ENCODE data around the gene CDC27.
"Not testable (repeated sequence)": the region's sequence is repeated elsewhere in the genome, so short reads cannot be mapped to it uniquely, and the experiment has no call there.

CDC27 gene, protein sequence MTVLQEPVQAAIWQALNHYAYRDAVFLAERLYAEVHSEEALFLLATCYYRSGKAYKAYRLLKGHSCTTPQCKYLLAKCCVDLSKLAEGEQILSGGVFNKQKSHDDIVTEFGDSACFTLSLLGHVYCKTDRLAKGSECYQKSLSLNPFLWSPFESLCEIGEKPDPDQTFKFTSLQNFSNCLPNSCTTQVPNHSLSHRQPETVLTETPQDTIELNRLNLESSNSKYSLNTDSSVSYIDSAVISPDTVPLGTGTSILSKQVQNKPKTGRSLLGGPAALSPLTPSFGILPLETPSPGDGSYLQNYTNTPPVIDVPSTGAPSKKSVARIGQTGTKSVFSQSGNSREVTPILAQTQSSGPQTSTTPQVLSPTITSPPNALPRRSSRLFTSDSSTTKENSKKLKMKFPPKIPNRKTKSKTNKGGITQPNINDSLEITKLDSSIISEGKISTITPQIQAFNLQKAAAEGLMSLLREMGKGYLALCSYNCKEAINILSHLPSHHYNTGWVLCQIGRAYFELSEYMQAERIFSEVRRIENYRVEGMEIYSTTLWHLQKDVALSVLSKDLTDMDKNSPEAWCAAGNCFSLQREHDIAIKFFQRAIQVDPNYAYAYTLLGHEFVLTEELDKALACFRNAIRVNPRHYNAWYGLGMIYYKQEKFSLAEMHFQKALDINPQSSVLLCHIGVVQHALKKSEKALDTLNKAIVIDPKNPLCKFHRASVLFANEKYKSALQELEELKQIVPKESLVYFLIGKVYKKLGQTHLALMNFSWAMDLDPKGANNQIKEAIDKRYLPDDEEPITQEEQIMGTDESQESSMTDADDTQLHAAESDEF

DNA sequence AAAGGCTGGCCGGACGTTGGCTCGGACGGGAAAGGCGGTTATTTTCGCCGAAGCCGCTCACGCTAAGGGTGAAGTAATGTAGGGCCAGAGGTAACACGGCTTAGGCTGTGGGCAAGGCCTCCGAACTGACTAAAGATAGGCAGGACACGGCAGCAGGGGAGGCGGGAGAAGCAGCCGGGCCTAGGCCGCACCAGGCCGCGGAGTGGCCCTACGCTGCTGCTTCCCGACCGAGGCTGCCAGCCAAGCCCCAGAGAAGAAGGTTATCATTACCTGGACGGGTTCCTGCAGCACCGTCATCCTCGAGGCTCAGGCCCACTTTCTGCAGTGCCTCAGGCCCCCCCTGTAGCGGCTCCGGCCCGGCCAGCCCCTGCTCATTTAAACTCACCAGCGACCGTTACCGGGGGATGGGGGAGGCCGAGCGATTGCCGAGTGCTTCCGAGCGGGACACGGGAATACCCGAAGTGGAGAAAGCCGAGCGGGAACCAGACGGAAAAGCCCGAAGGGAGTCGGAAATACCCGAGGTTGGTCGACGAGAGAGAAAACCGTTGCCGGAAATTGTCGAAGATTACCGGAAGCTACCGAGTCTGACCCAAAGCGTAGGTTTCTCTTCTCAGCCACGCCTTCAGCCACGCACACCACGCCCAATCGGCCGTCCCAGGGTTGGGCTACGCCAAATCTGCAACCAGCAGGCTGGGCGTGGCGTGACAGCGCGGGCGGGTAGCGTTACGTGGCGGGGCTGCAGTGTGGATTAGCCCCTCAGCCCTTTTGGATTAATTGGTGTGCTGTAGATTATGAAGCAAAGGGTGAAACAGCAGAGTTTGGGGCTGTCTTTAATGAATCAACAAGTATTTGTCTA is at the start of gene CDC27:
CDC27 (minus strand) TSS at position 420 of the 856 bp plus-strand sequence; CDS start at position 297, 123 bp downstream.
- DNase-seq (ENCODE audit: low spot score), result peak; percentile 100

GRCh38 chr17:47238321-47239010 is 49.4 kb upstream of the CDC27 start:
- DNase-seq (ENCODE audit: low spot score), result no peak

DNA sequence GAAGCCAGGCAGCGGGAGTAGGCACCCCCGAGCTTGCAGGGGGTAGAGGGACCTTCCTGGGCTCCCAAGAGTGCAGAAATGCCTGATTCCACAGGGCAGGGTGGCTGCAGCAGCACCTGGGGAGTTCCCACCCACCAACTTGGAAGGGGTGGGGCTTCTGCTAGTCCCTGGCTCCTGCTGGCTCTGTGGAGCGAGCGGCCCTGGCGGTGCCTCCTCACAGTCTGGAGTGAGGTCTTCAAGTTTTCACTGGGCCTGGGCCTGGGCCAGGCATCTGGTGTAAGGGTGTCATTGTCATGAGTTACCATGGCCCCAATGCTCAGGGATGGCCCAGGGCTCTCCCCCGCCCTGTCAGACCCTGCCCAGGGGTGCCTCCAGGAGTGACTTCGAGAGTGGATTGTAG is 48.7 kb upstream of the CDC27 start:
- DNase-seq (ENCODE audit: low spot score), result no peak

DNA sequence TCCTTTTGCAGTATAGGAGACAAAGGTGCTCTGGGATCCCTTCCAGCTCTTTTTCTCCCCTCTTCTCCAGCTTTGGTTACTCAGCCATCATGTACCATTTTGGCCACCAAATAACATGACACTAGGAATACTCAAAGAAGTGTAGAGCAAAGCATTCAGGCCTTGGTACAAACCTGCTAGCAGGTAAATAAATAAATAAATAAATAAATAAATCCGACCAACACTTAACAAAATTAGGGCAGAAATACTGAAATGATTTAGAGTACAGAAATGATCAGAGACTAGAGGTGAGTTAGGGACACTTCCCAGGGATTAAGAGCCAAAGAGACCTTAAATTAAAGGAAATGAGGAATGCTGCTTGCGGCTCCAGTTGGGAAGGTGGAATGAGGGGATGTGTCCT is 46.8 kb upstream of the CDC27 start:
- no peak for DNase-seq (ENCODE audit: low spot score)

DNA sequence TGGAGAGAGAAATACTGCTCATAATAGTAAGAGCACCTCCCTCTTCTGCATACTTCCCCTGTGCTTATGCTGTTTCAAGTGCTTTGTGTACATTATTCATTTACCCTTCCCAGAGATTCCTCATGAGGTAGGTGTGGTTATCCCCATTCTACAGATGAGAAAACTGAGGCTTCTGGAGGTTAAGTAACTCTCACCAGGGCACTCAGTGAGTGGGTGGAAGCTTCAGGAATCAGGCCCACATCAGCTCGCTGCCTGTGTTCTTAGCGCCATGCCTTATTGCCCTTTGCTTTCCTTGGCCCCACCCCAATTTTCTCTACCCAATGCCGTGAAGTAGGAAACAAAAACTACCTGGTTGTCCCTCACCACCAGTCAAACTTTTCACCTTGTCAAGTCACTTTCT is 46.4 kb upstream of the CDC27 start:
- no peak for DNase-seq (ENCODE audit: low spot score)

DNA sequence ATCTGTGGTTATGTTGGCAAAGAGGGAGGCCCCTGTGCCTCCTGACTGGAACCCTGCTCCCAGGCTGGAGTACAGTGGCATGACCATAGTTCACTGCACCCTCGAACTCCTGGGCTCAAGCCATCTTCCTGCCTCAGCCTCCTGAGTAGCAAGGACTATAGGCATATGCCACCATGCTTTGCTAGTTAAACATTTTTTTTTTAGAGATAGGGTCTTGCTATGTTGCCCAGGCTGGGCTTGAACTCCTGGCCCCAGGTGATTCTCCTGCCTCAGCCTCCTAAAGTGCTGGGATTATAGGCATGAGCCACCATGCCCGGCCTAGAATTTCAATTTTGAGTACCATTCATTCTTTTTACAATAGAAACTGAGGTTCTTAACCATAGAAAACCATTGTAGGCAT is 43.4 kb upstream of the CDC27 start:
- DNase-seq (ENCODE audit: low spot score), result no peak

- no peak for DNase-seq (ENCODE audit: low spot score)
These were observed 42.8 kb upstream of the CDC27 start for GRCh38 chr17:47231866-47232265.

DNA sequence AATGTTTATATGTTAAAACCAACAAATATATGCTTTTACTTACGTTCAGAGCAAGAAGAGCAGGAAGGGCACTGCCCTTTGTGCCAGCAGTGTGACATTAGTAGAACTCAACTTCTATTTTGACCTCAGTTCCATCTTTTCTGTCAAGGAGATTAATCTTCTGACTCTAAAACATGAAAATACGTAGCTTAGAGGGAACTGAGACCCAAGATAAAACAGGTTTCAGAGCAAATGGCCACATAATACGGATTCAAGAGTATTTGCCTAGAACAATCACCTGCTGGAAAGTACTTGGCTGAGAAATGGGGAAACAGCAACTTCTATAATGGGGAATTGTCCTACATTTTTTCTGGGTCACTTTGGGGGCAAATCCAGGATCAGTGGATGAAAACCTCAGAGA is 42.2 kb upstream of the CDC27 start:
- no peak for DNase-seq (ENCODE audit: low spot score)

DNA sequence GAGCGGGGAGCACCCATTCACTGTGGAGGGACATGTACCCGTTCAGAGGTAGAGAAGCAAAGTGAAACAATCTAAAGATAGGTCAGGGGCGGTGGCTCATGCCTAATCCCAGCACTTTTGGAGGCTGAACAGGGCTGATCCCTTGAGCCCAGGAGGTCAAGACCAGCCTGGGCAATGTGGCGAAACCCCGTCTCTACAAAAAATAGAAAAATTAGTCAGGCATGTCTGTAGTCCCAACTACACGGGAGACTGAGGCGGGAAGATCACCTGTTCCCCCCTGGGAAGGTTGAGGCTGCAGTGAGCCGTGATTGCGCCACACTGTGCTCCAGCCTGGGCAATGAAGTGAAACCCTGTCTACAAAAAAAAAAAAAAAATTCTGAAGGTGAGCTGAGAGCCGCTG is 41.8 kb upstream of the CDC27 start:
- DNase-seq (ENCODE audit: low spot score), result no peak

GRCh38 chr17:47229535-47230443 is 40.7 kb upstream of the CDC27 start:
- peak; percentile 80 for DNase-seq (ENCODE audit: low spot score)

DNA sequence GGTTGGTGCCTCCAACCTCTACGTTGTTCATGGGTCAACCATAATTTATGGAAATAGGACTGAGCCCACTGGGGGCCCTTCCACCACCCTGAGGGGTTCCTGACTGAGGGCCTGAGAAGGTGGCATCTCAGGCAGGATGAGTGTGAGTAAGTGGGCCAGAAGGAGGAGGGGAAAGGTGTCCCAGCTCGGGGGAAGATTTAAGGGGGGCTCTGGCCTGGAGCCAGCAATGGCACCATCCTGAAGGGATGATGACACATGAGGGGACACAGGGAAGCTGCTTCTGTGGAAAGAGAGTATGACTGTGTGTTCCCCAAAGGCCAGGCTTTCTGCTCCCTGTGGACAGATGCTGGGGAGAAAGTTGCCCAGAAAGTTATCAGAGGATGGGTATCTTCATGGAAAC is 38.8 kb upstream of the CDC27 start:
- DNase-seq (ENCODE audit: low spot score), result no peak

DNA sequence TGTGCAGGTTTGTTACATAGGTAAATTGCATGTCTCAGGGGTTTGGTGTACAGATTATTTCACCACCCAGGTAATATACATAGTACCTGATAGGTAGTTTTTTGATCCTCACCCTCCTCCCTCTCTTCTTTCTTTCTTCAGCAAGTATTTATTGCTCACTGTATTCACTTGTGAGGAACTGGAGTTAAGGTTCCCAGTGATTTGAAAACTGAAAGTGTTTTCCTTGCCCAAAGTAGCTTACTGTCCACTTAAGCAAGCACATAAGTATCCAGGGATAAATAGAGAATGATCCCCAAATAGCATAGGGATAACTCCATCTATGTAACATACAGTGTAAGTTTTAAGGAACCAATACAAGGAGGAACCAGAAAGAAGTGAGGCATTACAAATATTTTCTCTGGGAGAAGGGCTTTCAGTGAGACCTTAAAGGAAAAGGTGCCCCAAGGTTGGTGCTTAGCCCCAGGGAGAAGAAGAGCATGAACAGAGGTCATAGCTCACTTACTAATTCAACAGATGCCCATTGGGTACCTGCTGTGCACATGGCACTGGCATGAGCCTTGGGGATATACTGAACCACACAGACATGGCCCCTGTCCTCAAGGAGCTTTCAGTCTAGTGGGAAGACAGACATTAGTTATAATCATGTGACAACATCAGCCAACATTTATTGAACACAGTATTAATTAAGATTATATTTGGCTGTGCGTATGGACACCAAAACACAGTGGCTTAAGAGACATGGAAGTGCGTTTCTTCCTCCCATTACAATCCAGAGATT is 37.0 kb upstream of the CDC27 start:
- no peak for DNase-seq (ENCODE audit: low spot score)

DNA sequence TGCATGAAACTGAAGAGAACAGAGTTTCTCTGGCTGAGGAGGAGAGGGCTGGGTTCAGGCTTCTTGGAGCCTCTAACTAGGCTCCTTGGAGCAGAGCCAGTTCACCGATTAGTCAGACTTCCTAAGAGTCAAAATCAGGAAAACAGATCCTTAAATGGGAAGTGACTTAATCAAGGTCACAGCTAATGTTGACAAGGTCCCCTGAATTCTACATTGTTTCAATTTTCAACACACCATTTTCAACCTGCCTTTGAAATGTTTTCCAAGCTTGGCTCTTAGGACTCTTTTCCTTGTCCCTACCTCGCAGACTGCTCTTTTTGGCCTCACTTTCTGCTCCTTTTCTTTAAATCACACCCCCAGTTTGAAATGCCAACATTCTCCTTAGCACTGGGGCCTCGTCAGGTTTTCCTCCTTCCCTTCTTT is 36.4 kb upstream of the CDC27 start:
- DNase-seq (ENCODE audit: low spot score), result no peak

GRCh38 chr17:47224966-47225365 is 35.9 kb upstream of the CDC27 start:
- no peak for DNase-seq (ENCODE audit: low spot score)

GRCh38 chr17:47224077-47224476 is 35.0 kb upstream of the CDC27 start:
- DNase-seq (ENCODE audit: low spot score), result not testable (repeated sequence)

DNA sequence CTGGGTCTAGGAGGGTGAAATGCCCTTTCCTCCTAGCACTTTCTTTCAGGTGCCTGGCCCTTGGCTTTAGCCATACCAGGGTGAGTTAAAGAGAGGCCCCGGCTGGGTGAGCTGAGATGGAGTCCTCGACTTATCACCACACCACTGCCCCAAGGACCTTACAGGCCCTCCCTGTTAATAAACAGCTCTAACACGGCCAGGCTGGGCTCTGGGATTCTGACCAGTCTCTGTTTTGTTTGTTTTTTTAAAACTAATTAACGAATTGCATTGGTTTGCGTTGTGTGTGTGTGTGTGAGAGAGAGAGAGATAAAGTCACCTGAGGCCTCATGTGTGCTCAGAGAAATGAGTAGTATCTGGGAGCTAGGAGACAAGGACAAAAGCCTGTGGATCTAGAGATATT is 34.4 kb upstream of the CDC27 start:
- DNase-seq (ENCODE audit: low spot score), result no peak

GRCh38 chr17:47223007-47223406 is 33.9 kb upstream of the CDC27 start:
- no peak for DNase-seq (ENCODE audit: low spot score)

GRCh38 chr17:47222047-47222446 is 33.0 kb upstream of the CDC27 start:
- no peak for DNase-seq (ENCODE audit: low spot score)

GRCh38 chr17:47221154-47221553 is 32.1 kb upstream of the CDC27 start:
- no peak for DNase-seq (ENCODE audit: low spot score)

GRCh38 chr17:47220531-47220999 is 31.5 kb upstream of the CDC27 start:
- DNase-seq (ENCODE audit: low spot score), result peak; percentile 27

Measured in activated CD4-positive, alpha-beta T cell treated with anti-CD3 and anti-CD28 coated beads, Interleukin-2, Interleukin-4, amounts not matched to agents 100 ng/mL and 50 ng/mL, durations not matched to agents 16 hours and 8 hours (primary cell).